ENCODE data around the gene CCDC200.
"Not testable (repeated sequence)": the region's sequence is repeated elsewhere in the genome, so short reads cannot be mapped to it uniquely, and the experiment has no call there.

DNA sequence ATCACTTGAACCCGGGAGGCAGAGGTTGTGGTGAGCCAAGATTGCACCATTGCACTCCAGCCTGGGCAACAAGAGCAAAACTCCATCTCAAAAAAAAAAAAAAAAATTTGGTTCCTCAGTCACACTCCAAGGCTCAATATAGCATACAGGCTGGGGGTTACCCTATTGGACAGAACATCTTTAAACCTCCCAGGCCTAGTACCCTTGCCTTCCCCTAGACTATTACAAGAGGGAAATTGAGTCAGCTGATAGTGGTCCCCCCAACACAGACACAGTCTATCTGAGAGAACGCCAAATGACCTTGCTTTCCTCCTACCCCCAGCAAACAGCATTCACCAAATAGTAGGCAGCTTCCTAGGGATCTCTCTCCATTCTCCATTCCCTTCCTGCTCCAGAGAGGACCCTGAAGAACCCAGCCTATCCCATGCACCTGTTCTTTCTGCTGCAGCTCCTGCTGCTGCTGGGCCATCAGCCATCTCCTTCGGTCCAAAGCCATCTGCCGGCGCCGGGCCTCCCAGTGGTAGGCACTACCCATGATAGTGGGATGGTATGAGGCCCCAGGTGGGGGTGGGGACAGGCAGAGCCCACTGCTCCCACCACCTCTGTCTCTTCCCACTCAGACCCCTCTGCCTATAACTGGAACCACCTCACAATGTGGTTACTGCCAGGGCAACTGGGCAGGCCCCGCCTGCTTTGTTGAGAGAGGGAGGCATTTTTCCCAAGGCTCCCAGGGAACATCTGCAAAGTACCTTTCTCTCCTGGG is at the start of gene CCDC200:
- TF ChIP-seq EZH2 (IDR thresholded peaks at IDR 0.05; ENCODE audit: insufficient read depth, poor library complexity, severe bottlenecking); EZH2phosphoT487 (IDR thresholded peaks at IDR 0.05; ENCODE audit: insufficient read depth, low read depth): not testable (repeated sequence)

Measured in GM23248 (cell line).